HL-60 (cell line): Measurements from ENCODE around the gene MAGED2.

Experiments used
- DNase-seq, 2 experiments: peaks; one replicate each; pipeline ENCODE4 v3.0.0-alpha.2; 2010 to 2020; ENCODE audit warnings: low read depth in 1 of 2, low spot score in 1 of 2
- H3K27ac ChIP-seq: fragments of 250-450 bp; sonication (Bioruptor Pico); replicated peaks from 2 replicates; pipeline ENCODE4 v1.5.1; 2020; ENCODE audit warnings: mild to moderate bottlenecking, moderate library complexity
- H3K27me3 ChIP-seq: fragments of 250-450 bp; sonication (Bioruptor Pico); 2 replicates; pipeline ENCODE4 v1.5.1; 2021; ENCODE audit warnings: mild to moderate bottlenecking, moderate library complexity; ENCODE audit not compliant: insufficient read depth, poor library complexity, severe bottlenecking
- H3K4me3 ChIP-seq: replicated peaks from 2 replicates; pipeline ENCODE4 v1.5.1; 2011; ENCODE audit warnings: mild to moderate bottlenecking, control low read depth, low read length; ENCODE audit not compliant: insufficient read depth
- CTCF ChIP-seq: IDR thresholded peaks from one replicate; pipeline ENCODE4 v1.5.1; 2011; ENCODE audit warnings: low read length, control low read depth, inconsistent platforms; ENCODE audit not compliant: insufficient read depth
- GABPA ChIP-seq: IDR thresholded peaks from 2 replicates; pipeline ENCODE4 v1.6.1; 2012; ENCODE audit warnings: low read depth
- POLR2AphosphoS5 ChIP-seq: IDR thresholded peaks from 2 replicates; pipeline ENCODE4 v1.6.1; 2012; ENCODE audit warnings: low read depth
- REST ChIP-seq: IDR thresholded peaks from 2 replicates; pipeline ENCODE4 v1.6.1; 2012; ENCODE audit warnings: low read depth; ENCODE audit not compliant: insufficient replicate concordance
- SPI1 ChIP-seq: IDR thresholded peaks from 2 replicates; pipeline ENCODE4 v1.6.1; 2012; ENCODE audit warnings: low read depth, mild to moderate bottlenecking, borderline replicate concordance

Gene MAGED2

GRCh38 chrX:54798137-54798536 lies 9.4 kb upstream of the MAGED2 start, which contains the start of gene ITIH6:
ITIH6 (minus strand) TSS chrX:54798255; CDS start chrX:54798210, 45 bp downstream.
- Histone ChIP-seq H3K4me3 (no peak within 1 kb of the TSS), H3K27ac (no peak within 1 kb of the TSS), H3K27me3 (no peaks in the 10 kb centered on the region)
- DNase-seq: no peak
- TF ChIP-seq POLR2AphosphoS5 (no peak), CTCF (no peak), REST (no peak), GABPA (no peak), SPI1 (no peak)

DNA sequence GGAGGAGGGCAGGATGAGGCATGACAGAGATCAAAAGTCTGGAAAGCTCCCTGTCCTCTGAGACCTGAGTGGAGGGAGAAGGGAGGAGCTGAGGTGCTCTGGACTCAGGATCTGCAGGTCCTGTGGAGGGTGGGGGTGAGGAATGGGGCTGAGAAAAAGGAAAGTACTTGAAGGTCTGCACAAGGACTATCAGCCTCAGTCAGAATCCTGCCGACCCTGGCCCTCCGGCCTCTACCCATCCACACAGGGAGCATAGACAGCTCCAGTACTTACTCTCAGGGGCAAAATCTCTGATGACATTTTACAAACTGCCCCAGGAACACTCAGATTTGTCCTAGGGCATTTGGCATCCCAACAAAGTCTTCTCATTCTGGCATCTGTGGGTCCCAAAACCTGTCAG lies 8.5 kb upstream of the MAGED2 start:
- Histone ChIP-seq H3K27me3 (no peaks in the 10 kb centered on the region), H3K4me3 (no peak overlapping the region), H3K27ac (no peak overlapping the region)
- no peak for TF ChIP-seq POLR2AphosphoS5
- no peak for TF ChIP-seq SPI1
- no peak for TF ChIP-seq CTCF
- TF ChIP-seq REST: no peak
- TF ChIP-seq GABPA: no peak
- DNase-seq: no peak

DNA sequence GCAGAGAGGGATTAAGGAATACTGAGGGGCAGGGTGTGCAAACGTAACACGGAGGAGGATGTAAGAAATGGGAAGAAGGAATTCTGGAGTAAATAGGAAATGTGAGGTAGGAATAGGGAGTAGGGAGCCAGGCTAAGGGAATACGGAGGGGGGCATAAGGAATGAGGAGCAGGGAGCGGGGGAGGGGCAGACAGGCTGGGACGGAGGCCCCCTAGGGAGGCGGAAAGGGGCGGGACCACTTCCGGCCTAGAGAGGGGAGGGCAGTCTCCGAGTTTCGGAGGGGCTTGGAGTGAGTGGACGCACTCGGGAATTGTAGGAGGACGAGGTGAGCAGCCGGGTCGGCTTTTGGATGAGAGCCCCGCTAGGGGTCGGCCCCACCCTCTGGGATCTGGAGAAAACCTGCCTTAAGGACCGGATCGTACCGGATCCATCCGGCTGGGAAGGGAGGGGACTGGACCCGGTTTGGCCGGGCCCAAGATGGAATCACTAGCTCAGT lies 612 bp downstream of the MAGED2 start:
- Histone ChIP-seq H3K4me3 (peak overlapping the region; percentile 82), H3K27me3 (no peaks in the 10 kb centered on the region), H3K27ac (peak overlapping the region; percentile 37)
- TF ChIP-seq SPI1 (no peak), GABPA (no peak), CTCF (no peak), POLR2AphosphoS5 (no peak), REST (no peak)
- DNase-seq: peak in 1 of 2 experiments; percentile 20
